ENCODE data around the gene BMP6. TPM values are rescaled to one million over a fixed set of nuclear protein-coding genes. Genes with fewer than 3 reads are reported as not detected.
A peak's percentile ranks its signal among the peaks of the same experiment; 100 is the strongest.

The BMP6 gene
- total and polyA plus RNA-seq, 2 experiments from 2014 or later: 0.74 TPM; not detected in 1

- no peaks in the 10 kb centered on the region for H3K4me1 ChIP-seq (ENCODE audit: low read depth)
- TF ChIP-seq, protein P1, sequence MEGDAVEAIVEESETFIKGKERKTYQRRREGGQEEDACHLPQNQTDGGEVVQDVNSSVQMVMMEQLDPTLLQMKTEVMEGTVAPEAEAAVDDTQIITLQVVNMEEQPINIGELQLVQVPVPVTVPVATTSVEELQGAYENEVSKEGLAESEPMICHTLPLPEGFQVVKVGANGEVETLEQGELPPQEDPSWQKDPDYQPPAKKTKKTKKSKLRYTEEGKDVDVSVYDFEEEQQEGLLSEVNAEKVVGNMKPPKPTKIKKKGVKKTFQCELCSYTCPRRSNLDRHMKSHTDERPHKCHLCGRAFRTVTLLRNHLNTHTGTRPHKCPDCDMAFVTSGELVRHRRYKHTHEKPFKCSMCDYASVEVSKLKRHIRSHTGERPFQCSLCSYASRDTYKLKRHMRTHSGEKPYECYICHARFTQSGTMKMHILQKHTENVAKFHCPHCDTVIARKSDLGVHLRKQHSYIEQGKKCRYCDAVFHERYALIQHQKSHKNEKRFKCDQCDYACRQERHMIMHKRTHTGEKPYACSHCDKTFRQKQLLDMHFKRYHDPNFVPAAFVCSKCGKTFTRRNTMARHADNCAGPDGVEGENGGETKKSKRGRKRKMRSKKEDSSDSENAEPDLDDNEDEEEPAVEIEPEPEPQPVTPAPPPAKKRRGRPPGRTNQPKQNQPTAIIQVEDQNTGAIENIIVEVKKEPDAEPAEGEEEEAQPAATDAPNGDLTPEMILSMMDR (IDR thresholded peaks at IDR 0.05; ENCODE audit: low read depth, low read length): no peak
- H3K27ac ChIP-seq: no peak overlapping the region
- no peaks in the 10 kb centered on the region for H3K9me3 ChIP-seq (ENCODE audit: low read depth)
- H3K36me3 ChIP-seq: no peaks in the 10 kb centered on the region
- H3K27me3 ChIP-seq: no peaks in the 10 kb centered on the region
- no peak for DNase-seq (ENCODE audit: low read depth in 1 of 2, low spot score in 1 of 2)
- no peak overlapping the region for H3K4me3 ChIP-seq
Measured at GRCh38 chr6:7692453-7692784, 33.5 kb upstream of the BMP6 start.

DNA sequence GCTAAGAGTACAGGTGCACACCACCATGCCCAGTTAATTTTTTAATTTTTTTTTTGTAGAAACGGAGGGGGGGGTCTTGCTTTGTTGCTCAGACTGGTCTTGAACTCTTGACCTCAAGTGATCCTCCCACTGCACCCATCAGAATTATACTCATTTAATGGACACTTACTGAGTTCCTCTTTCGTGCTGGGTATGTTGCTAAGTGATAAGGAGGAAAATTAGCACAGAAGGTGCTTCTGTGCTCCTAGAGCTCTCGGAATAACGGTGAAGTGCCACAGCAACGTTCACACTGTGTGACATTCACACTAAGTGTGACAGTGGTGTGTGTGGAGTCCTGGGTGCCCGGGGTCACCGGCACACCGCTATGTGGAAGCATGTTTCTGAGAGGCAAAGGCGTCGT lies 32.1 kb upstream of the BMP6 start:
- H3K27ac ChIP-seq: no peak overlapping the region
- H3K4me1 ChIP-seq (ENCODE audit: low read depth): no peaks in the 10 kb centered on the region
- no peak for DNase-seq (ENCODE audit: low read depth in 1 of 2, low spot score in 1 of 2)
- TF ChIP-seq, protein P1 (IDR thresholded peaks at IDR 0.05; ENCODE audit: low read depth, low read length): no peak
- H3K27me3 ChIP-seq: no peaks in the 10 kb centered on the region
- H3K9me3 ChIP-seq (ENCODE audit: low read depth): no peaks in the 10 kb centered on the region
- H3K36me3 ChIP-seq: no peaks in the 10 kb centered on the region
- no peak overlapping the region for H3K4me3 ChIP-seq

GRCh38 chr6:7696061-7696460 lies 29.8 kb upstream of the BMP6 start:
- H3K27me3 ChIP-seq: no peaks in the 10 kb centered on the region
- no peaks in the 10 kb centered on the region for H3K4me1 ChIP-seq (ENCODE audit: low read depth)
- no peak for DNase-seq (ENCODE audit: low read depth in 1 of 2, low spot score in 1 of 2)
- no peak overlapping the region for H3K4me3 ChIP-seq
- no peaks in the 10 kb centered on the region for H3K36me3 ChIP-seq
- no peak overlapping the region for H3K27ac ChIP-seq
- TF ChIP-seq, protein P1 (IDR thresholded peaks at IDR 0.05; ENCODE audit: low read depth, low read length): no peak
- no peaks in the 10 kb centered on the region for H3K9me3 ChIP-seq (ENCODE audit: low read depth)

GRCh38 chr6:7697432-7697819 lies 28.5 kb upstream of the BMP6 start:
- no peak for DNase-seq (ENCODE audit: low read depth in 1 of 2, low spot score in 1 of 2)
- H3K27ac ChIP-seq: peak overlapping the region; percentile 34
- TF ChIP-seq, protein P1 (IDR thresholded peaks at IDR 0.05; ENCODE audit: low read depth, low read length): no peak
- no peaks in the 10 kb centered on the region for H3K36me3 ChIP-seq
- H3K9me3 ChIP-seq (ENCODE audit: low read depth): no peaks in the 10 kb centered on the region
- no peaks in the 10 kb centered on the region for H3K27me3 ChIP-seq
- no peaks in the 10 kb centered on the region for H3K4me1 ChIP-seq (ENCODE audit: low read depth)
- H3K4me3 ChIP-seq: no peak overlapping the region

DNA sequence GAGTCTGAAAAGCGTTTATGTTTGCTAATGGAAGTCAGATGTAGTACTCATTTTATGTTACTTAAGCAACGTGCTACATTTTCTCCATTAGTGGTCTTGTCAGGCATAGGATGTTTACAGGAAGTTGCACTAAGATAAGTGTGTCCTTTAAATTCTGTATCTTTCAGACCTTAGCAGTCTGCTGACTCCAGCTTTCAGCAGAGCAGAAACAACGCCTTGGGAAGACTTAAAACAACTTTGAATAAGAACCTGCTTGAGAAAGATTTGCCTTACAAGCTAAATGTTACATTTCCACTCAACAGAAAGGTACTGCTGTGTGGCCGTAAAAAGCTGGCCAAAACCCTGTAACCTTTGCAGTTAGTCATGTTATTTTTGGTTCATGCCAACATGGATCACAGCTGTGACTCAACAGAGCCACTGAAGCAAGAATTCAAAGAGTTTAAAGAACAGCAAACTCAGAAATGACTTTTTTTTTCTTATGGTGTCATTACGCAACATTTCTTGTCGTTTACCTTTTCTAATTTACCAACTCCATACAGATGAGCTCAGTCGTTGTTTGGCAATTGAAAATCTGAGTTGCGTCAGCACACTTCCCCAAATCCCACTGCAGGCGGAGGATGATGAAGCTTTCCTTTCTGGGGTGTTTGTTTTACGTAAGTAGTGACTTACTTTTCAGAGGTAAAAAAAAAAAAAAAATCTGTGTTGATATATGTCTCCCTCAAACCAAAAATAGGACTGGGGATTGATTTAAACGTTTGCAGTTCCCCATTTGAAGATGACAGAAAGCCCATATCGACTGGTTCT lies 27.9 kb upstream of the BMP6 start:
- DNase-seq (ENCODE audit: low read depth in 1 of 2, low spot score in 1 of 2): peak in 1 of 2 donors; percentile 95
- Histone ChIP-seq H3K4me1 (ENCODE audit: low read depth) (no peaks in the 10 kb centered on the region), H3K4me3 (no peak overlapping the region), H3K27me3 (no peaks in the 10 kb centered on the region), H3K36me3 (no peaks in the 10 kb centered on the region), H3K9me3 (ENCODE audit: low read depth) (no peaks in the 10 kb centered on the region), H3K27ac (peak overlapping the region; percentile 34)
- TF ChIP-seq, protein P1 (IDR thresholded peaks at IDR 0.05; ENCODE audit: low read depth, low read length): no peak
